Chondrocyte (in vitro differentiated cells): ENCODE results near the gene SFSWAP. TPM values are rescaled to one million over a fixed set of nuclear protein-coding genes. Genes with fewer than 3 reads are reported as not detected.
"Not testable (repeated sequence)": the region's sequence is repeated elsewhere in the genome, so short reads cannot be mapped to it uniquely, and the experiment has no call there.

Source experiments
- DNase-seq: peaks from one replicate; pipeline ENCODE4 v3.0.0; 2021; ENCODE audit warnings: mixed read lengths, low spot score
- H3K27ac Mint-ChIP-seq: one replicate; pipeline ENCODE4 v1.8.0; 2021; ENCODE audit warnings: mild to moderate bottlenecking, moderate library complexity, mixed read lengths; ENCODE audit not compliant: unreplicated experiment
- H3K27me3 Mint-ChIP-seq: 2 replicates; pipeline ENCODE4 v1.8.0; 2021; ENCODE audit warnings: low read depth, mixed read lengths
- H3K36me3 Mint-ChIP-seq: 2 replicates; pipeline ENCODE4 v1.8.0; 2021; ENCODE audit warnings: low read depth, mixed read lengths
- H3K4me1 Mint-ChIP-seq: 2 replicates; pipeline ENCODE4 v1.8.0; 2021; ENCODE audit warnings: low read depth, mild to moderate bottlenecking, mixed read lengths
- H3K4me3 Mint-ChIP-seq: one replicate; pipeline ENCODE4 v1.8.0; 2021; ENCODE audit warnings: mild to moderate bottlenecking, moderate library complexity, mixed read lengths; ENCODE audit not compliant: unreplicated experiment
- H3K9me3 Mint-ChIP-seq: 2 replicates; pipeline ENCODE4 v1.8.0; 2021; ENCODE audit warnings: low read depth, mixed read lengths
- CTCF ChIP-seq: fragments of 200-600 bp; sonication (generic); IDR thresholded peaks from 2 replicates; pipeline ENCODE4 v1.5.0; 2021; ENCODE audit warnings: antibody characterized with exemption, mild to moderate bottlenecking, moderate library complexity
- total RNA-seq: library from RNA; stranded (reverse); gene quantifications from 3 replicates; pipeline ENCODE4 v1.2.1, GENCODE V29; 2021

SFSWAP gene
- total RNA-seq, 1 donor from 2014 or later = 33.0 TPM

GRCh38 chr12:131700271-131700670, 10.6 kb upstream of the SFSWAP start:
- no peak for TF ChIP-seq CTCF
- peaks cover 17% of the 10 kb centered on the region for H3K9me3 Mint-ChIP-seq
- peaks cover 13% of the 10 kb centered on the region for H3K27me3 Mint-ChIP-seq
- H3K4me3 Mint-ChIP-seq = no peak overlapping the region
- DNase-seq = no peak
- H3K4me1 Mint-ChIP-seq = no peaks in the 10 kb centered on the region
- H3K36me3 Mint-ChIP-seq = peaks cover 2% of the 10 kb centered on the region
- no peak overlapping the region for H3K27ac Mint-ChIP-seq

DNA sequence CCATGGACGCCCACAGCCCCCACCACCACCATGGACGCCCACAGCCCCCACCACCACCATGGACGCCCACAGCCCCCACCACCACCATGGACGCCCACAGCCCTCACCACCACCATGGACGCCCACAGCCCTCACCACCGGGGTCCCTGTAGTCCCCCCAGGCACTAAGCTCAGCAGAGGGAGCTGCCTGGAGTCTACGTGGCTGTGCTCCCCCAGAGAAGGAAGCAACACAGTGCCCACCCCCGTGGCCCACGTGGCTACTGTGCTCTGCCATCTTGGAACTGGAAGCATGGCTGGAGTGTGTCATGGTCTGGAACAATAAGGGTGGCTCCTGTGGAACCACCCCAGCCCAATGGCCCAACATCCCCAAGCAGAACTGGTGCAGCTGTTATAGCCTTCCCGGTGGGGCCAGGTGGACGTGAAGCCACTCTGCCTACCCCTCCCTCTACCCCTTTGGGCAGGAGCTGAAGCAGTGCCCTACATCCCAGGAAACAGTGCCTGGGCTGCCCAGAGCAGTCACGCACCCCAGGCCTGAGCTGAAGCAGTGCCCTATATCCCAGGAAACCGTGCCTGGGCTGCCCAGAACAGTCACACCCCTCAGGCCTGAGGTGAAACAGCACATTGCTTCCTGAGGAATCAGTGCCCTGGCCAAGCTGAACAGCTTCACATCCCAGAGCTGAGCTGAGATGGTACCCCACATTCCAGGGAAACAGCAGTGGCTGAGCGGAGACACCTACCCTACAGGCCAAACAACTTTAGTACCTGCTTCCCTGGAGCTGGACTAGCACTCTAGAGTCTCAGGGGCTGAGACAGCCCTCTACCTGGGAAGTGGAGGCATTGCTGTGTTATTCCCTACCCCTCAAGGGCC, 9.0 kb upstream of the SFSWAP start:
- DNase-seq = no peak
- Mint-ChIP-seq H3K36me3 (peaks cover 2% of the 10 kb centered on the region), H3K9me3 (peaks cover 22% of the 10 kb centered on the region), H3K27ac (no peak overlapping the region), H3K27me3 (peaks cover 15% of the 10 kb centered on the region), H3K4me1 (no peaks in the 10 kb centered on the region), H3K4me3 (no peak overlapping the region)
- no peak for TF ChIP-seq CTCF

DNA sequence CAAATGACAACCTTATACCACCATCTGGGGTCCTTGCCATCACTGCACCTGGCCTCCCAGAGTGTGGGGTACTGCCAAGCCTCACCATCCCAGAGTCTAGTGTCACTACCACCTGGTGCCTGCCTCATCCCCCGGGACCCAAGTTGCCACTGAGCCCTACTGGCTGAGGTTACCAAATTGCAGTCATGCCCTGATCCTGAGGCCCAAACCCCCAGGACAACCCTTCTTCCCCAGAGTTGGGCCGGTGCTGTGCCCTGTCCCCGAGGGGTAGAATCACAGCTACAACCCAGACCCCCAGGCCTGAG, 8.4 kb upstream of the SFSWAP start:
- peaks cover 22% of the 10 kb centered on the region for H3K9me3 Mint-ChIP-seq
- TF ChIP-seq CTCF = no peak
- H3K4me1 Mint-ChIP-seq = no peaks in the 10 kb centered on the region
- DNase-seq = no peak
- no peak overlapping the region for H3K4me3 Mint-ChIP-seq
- H3K36me3 Mint-ChIP-seq = peaks cover 2% of the 10 kb centered on the region
- H3K27me3 Mint-ChIP-seq = peaks cover 15% of the 10 kb centered on the region
- no peak overlapping the region for H3K27ac Mint-ChIP-seq

GRCh38 chr12:131703161-131703560, 7.7 kb upstream of the SFSWAP start:
- Mint-ChIP-seq H3K36me3 (peaks cover 2% of the 10 kb centered on the region), H3K4me3 (no peak overlapping the region), H3K27ac (no peak overlapping the region), H3K27me3 (peaks cover 15% of the 10 kb centered on the region), H3K9me3 (peaks cover 22% of the 10 kb centered on the region), H3K4me1 (no peaks in the 10 kb centered on the region)
- DNase-seq = no peak
- TF ChIP-seq CTCF = no peak

DNA sequence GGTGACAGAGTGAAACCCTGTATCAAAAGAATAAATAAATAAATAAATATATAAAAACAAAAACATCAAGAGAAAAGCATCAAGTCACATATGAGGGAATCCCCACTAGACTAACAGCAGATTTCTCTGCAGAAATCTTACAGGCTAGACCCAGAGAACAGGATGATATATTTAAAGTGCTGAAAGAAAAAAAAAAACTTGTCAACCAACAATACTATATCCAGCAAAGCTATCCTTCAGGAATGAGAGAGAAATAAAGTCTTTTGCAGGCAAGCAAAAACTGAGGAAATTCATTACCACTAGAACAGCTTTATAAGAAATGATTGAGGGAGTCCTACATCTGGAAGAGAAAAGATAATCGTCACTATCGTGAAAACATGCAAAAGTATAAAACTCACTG, 6.4 kb upstream of the SFSWAP start:
- DNase-seq = no peak
- peaks cover 31% of the 10 kb centered on the region for H3K9me3 Mint-ChIP-seq
- H3K27ac Mint-ChIP-seq = no peak overlapping the region
- no peak overlapping the region for H3K4me3 Mint-ChIP-seq
- H3K27me3 Mint-ChIP-seq = peaks cover 10% of the 10 kb centered on the region
- peaks cover 1% of the 10 kb centered on the region for H3K4me1 Mint-ChIP-seq
- H3K36me3 Mint-ChIP-seq = peaks cover 4% of the 10 kb centered on the region
- no peak for TF ChIP-seq CTCF

- H3K27ac Mint-ChIP-seq, H3K27me3 Mint-ChIP-seq, H3K4me3 Mint-ChIP-seq, DNase-seq, H3K36me3 Mint-ChIP-seq, H3K4me1 Mint-ChIP-seq: not testable (repeated sequence)
- peaks cover 31% of the 10 kb centered on the region for H3K9me3 Mint-ChIP-seq
These were observed 4.2 kb upstream of the SFSWAP start for GRCh38 chr12:131706709-131707108.
